GM12878 (cell line): Measurements from ENCODE around the gene TOMM5. TPM values are rescaled to one million over a fixed set of nuclear protein-coding genes. Genes with fewer than 3 reads are reported as not detected.

Experiments
- EED ChIP-seq: sonication (generic); IDR thresholded peaks from 2 replicates; pipeline ENCODE4 v1.6.1; 2016; ENCODE audit warnings: antibody characterized with exemption, low read depth
- EZH2 ChIP-seq: IDR thresholded peaks from 2 replicates; pipeline ENCODE4 v1.6.1; 2012; ENCODE audit warnings: low read depth, mild to moderate bottlenecking, control low read depth, inconsistent platforms, low read length, borderline replicate concordance; ENCODE audit not compliant: control insufficient read depth
- HDGF ChIP-seq: fragments of 450-650 bp; IDR thresholded peaks from 2 replicates; pipeline ENCODE4 v1.6.1; 2016; ENCODE audit warnings: antibody characterized with exemption
- JUNB ChIP-seq: IDR thresholded peaks from 2 replicates; pipeline ENCODE4 v1.6.1; 2016; ENCODE audit warnings: antibody characterized with exemption, mild to moderate bottlenecking
- NR2C1 ChIP-seq: fragments of 450-650 bp; IDR thresholded peaks from 2 replicates; pipeline ENCODE4 v1.6.1; 2017; ENCODE audit warnings: antibody characterized with exemption, mild to moderate bottlenecking, moderate library complexity
- RAD21 ChIP-seq: IDR thresholded peaks from 2 replicates; pipeline ENCODE4 v1.6.1; 2011; ENCODE audit warnings: mild to moderate bottlenecking, low read depth, low read length, moderate library complexity; ENCODE audit not compliant: insufficient read depth
- SIN3A ChIP-seq: IDR thresholded peaks from 2 replicates; pipeline ENCODE4 v1.6.1; 2012; ENCODE audit warnings: low read depth, low read length, improper control_type of control experiment
- SMC3 ChIP-seq: IDR thresholded peaks from 2 replicates; pipeline ENCODE4 v1.6.1; 2011; ENCODE audit warnings: low read length, improper control_type of control experiment, borderline replicate concordance
- SUPT20H ChIP-seq: IDR thresholded peaks from 2 replicates; pipeline ENCODE4 v1.6.1; 2011; ENCODE audit warnings: low read depth, mild to moderate bottlenecking, low read length, moderate library complexity, borderline replicate concordance; ENCODE audit not compliant: control insufficient read depth
- TBL1XR1 ChIP-seq: IDR thresholded peaks from 2 replicates; pipeline ENCODE4 v1.6.1; 2012; ENCODE audit warnings: low read depth, low read length, improper control_type of control experiment
- ZBED1 ChIP-seq: IDR thresholded peaks from 2 replicates; pipeline ENCODE4 v1.6.1; 2016; ENCODE audit warnings: borderline replicate concordance
- ZNF24 ChIP-seq: fragments of 450-650 bp; IDR thresholded peaks from 2 replicates; pipeline ENCODE4 v1.6.1; 2017; ENCODE audit warnings: antibody characterized with exemption, mild to moderate bottlenecking
- polyA plus RNA-seq, 11 experiments: library from polyadenylated mRNA; depleted of rRNA in 4 of 11; unstranded in 6 of 11; stranded (reverse) in 5 of 11; fragments of >200 nt; fragmentation: Nextera tagmentation in 4 of 11; fragmentation: Illumina TruSeq in 1 of 11; extraction: Ambion mirVana in 4 of 11; extraction: Trizol in 1 of 11; gene quantifications; 1 replicate in 1 of 11; 2 replicates in 10 of 11; pipeline versions ENCODE4 v1.2.1 to v1.2.3, GENCODE V29; 2011 to 2016; ENCODE audit warnings: inconsistent platforms in 2 of 11, missing spikeins in 2 of 11, low read depth in 1 of 11
- total RNA-seq, 4 experiments: library from RNA; depleted of rRNA in 3 of 4; stranded (reverse); fragments of >200 nt in 3 of 4; fragmentation: Illumina TruSeq in 1 of 4; extraction: Trizol in 1 of 4; gene quantifications; 2 replicates each; pipeline versions ENCODE4 v1.2.1 to v1.2.3, GENCODE V29; 2013 to 2021
- TF ChIP-seq, protein P1 (sequence below): fragments of 450-650 bp; IDR thresholded peaks from 2 replicates; pipeline ENCODE4 v1.6.1; 2016; ENCODE audit warnings: mild to moderate bottlenecking
- TF ChIP-seq, protein P2 (sequence below): IDR thresholded peaks from 2 replicates; pipeline ENCODE4 v1.6.1; 2011; ENCODE audit warnings: borderline replicate concordance, low read depth, mild to moderate bottlenecking, moderate library complexity, mixed read lengths, low read length; ENCODE audit not compliant: insufficient read depth; ENCODE audit errors: extremely low read length

TOMM5 gene
- total and polyA plus RNA-seq, 10 of the 15 experiments (the other 5 are each of a cell fraction or from before 2014, with no cell fraction given): 152 to 1,143 (median 351) TPM

DNA sequence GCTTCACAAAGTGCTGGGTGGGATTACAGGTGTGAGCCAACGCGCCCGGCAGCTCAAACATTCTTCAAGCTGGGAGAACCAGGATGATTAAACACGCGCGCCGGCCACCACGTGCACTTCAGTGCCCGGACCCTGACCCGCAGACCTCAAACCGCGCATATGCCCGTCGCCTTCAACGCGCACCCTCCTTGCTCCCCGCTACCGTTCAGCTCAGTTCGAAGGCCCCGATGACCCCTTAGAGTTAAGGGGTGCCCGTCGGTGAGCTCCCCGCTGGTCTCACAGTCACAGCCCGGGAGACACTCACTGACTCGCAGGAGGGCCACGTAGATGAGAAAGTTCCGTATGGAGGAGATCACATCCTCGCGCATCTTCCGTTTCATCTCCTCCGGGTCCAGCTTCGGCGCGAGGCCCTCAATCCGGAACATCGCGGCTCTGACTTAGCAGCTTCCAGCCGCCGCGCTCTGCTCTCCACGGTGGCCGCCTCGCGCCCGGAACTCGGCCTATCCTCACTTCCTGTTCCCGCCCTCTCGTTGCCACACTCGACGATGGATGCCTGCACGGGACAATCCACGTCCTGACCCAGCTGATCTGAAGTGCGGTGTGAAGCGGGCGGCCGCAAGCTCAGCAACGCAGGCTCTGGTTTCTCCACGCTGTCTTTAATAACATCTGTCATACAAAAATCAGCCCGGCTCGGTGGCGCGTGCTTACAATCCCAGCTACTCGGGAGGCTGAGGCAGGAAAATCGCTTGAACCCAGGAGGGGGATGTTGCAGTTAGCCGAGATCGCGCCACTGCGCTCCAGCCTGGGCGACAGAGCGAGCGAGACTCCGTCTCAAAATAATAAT, at the start of gene TOMM5 (continued):
- TF ChIP-seq SUPT20H: no peak
- TF ChIP-seq HDGF: no peak
- TF ChIP-seq TBL1XR1: no peak
- TF ChIP-seq NR2C1: no peak; the same call in 1 of the 2 replicates
- TF ChIP-seq SIN3A: peak; percentile 85; the same call in 1 of the 2 replicates
- no peak for TF ChIP-seq SMC3
- TF ChIP-seq, protein P1, sequence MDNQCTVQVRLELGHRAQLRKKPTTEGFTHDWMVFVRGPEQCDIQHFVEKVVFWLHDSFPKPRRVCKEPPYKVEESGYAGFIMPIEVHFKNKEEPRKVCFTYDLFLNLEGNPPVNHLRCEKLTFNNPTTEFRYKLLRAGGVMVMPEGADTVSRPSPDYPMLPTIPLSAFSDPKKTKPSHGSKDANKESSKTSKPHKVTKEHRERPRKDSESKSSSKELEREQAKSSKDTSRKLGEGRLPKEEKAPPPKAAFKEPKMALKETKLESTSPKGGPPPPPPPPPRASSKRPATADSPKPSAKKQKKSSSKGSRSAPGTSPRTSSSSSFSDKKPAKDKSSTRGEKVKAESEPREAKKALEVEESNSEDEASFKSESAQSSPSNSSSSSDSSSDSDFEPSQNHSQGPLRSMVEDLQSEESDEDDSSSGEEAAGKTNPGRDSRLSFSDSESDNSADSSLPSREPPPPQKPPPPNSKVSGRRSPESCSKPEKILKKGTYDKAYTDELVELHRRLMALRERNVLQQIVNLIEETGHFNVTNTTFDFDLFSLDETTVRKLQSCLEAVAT: peak; percentile 81
- TF ChIP-seq, protein P2, sequence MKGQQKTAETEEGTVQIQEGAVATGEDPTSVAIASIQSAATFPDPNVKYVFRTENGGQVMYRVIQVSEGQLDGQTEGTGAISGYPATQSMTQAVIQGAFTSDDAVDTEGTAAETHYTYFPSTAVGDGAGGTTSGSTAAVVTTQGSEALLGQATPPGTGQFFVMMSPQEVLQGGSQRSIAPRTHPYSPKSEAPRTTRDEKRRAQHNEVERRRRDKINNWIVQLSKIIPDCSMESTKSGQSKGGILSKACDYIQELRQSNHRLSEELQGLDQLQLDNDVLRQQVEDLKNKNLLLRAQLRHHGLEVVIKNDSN: peak; percentile 36
- no peak for TF ChIP-seq ZBED1
- TF ChIP-seq ZNF24: no peak
- no peak for TF ChIP-seq RAD21
- TF ChIP-seq EED: peak; percentile 26; the same call in 1 of the 2 replicates
- TF ChIP-seq EZH2: no peak
- TF ChIP-seq JUNB: no peak
